Measurements from ENCODE around the gene WIZ.

The WIZ gene

GRCh38 chr19:15430526-15431120, 19.1 kb downstream of the WIZ start:
- DNase-seq (ENCODE audit: low read depth) = no peak

GRCh38 chr19:15429825-15430467, 19.8 kb downstream of the WIZ start:
- DNase-seq (ENCODE audit: low read depth) = no peak

DNA sequence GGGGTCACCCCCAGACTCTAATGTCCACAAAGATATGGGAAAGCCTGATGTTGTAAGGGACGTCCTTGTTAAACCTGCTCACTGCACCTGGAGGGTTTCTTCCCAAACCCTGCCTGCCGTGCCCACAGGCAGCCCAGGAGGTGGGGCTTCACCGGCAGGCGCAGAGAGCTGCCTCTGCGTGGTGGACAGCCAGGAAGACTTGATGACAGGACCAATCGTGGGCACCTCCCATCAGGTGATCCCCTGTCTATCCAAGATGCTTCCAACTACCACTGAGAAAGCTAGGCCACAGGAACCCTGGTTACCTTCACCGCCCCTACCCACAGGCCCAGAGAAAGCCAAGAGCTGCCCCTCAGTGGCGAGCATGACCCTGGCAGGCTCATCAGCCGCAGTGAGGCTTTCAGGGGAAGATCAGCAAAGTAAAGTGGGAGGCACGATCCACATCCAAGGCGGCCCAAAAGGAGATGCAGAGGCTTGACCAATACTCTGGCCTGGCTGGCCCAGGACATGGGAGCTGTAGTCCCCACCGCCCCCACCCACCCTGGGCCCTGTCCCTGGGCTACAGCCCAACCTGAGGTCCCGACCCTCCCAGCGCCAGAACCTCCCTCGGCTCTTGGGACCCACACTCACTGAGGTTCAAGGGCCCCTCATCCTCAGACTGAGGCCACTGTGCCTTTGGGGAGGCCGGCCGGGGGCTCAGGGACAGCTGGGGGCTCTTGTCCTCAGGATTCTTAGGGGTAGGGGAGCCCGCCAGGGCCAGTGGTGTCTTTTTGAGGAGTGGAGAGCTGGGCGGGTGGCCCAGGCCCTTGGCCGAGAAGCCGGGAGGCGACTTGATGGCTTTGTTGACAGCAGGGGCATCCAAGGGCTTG, 20.6 kb downstream of the WIZ start:
- no peak for DNase-seq (ENCODE audit: low read depth)

- no peak for DNase-seq (ENCODE audit: low read depth)
These were observed 21.7 kb downstream of the WIZ start for GRCh38 chr19:15427991-15428471.

DNA sequence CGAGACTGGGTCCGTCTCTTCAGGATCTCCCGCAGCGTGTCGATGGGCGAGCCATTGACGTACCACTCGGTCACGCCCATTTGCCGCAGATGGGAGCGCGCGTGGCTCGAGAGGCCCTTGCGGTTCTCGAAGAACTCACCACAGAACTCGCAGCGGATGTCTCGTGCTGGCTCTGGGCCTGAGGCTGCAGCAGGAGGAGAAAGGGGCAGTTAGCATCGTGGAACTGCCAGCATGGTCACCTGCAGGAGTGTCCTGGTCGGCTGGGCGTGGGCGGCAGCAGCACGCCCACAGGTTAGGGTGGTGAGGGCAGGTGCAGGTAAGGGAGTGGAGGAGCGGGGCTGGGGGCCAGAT, 22.4 kb downstream of the WIZ start:
- DNase-seq (ENCODE audit: low read depth) = no peak

- DNase-seq (ENCODE audit: low read depth) = no peak
These were observed 23.0 kb downstream of the WIZ start for GRCh38 chr19:15426485-15427349.

DNA sequence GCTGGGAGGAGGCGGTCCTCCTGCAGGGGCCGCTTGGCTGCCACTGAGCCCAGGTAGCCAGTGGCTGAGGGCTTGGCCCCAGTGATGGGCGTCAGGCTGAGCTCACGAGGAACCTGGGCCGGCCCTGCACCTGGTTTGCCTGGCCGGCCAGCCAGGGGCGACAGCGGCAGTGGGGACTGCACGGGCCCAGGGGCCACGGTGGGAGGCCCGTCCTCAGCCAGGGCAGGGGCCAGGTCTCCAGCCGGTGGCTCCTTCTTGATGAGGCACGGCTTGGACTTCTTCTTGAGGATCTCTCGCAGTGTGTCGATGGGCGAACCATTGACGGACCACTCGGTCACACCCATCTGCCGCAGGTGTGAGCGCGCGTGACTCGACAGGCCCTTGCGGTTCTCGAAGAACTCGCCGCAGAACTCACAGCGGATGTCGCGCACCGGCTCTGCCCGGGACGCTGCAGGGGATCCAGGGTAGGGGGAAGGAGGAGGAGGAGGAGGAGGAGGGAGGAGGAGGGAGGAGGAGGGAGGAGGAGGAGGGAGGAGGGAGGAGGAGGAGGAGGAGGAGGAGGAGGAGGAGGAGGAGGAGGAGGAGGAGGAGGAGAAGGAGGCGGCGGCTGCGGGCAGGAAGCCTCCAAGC, 24.3 kb downstream of the WIZ start:
- no peak for DNase-seq (ENCODE audit: low read depth)

GRCh38 chr19:15424692-15425272, 25.0 kb downstream of the WIZ start:
- DNase-seq (ENCODE audit: low read depth) = no peak

DNA sequence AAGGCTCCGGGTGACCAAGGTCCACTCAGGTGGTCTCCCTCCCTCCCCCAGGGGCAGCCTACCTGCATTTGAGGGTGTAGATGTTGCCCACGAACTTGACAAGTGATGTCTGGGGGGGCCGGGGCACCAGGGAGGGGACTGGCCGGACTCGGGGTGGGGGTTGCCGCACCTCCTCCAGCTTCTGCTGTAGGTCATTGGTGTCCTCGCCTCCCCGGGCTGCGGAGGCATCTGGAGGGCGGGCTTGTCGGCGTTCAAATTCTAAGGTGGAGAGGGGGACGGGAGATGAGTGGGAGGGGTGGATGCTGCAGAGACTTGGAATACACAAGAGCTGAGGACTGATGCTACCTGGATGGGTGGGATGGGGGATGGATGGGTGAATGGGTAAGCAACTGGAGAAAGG, 25.6 kb downstream of the WIZ start:
- no peak for DNase-seq (ENCODE audit: low read depth)

DNA sequence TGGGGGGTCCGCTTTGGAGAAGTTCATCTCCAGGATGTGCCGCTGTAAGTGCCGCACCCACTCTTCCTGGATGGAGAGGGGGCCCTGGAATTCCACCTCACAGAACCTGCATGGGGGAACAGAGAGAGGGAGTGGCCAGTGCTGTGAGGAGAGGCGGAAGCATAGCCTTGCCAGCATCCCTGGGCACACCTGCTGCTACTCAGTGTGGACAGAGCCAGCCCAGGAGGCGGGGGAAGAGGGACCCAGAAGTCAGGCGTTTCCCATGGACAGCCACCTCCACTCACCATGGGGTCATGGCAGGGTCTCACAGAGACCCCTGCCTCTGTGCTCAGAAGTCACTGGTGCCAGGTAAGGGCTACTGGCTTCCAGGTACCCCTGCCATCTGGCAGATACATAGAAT, 26.6 kb downstream of the WIZ start:
- no peak for DNase-seq (ENCODE audit: low read depth)

DNA sequence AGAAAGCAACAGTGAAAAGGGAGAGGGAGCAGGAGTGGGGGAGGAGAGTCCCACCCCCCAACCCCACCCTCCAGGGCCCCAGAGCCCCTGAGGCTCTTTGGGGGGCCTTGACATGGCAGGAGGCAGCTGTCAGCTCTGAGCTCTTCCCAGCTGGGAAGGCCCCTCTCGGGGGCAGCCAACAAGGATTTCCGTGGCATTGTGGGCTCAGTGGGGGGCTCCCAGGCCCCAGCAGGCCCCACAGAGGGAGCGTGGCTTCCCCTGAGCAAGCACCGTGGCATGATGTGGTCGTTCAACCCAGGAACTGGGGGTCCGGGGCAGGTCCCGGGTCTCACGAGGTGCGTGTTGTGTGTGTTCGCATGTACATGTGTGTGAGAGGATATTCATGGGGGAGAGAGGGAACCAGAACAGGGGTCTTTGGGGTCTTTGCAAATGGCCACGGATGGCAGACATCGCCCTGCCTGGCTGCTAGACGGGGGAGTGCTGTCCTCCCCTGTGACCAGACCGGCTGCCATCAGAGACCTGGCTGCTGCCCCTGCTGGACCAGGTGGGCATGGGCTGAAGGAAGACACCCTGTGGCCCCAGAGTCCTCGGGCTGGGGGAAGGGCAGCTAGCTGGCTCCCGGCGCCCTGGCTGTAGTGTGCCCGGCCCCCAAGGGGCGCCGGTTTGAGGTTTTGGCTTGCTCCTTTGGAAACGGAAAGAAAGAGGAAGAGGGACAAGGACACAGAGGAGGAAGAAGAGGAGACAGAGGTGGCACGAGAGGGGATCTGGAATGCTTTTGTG, 27.3 kb downstream of the WIZ start:
- no peak for DNase-seq (ENCODE audit: low read depth)

- no peak for DNase-seq (ENCODE audit: low read depth)
These were observed 28.0 kb downstream of the WIZ start for GRCh38 chr19:15421721-15422260.

DNA sequence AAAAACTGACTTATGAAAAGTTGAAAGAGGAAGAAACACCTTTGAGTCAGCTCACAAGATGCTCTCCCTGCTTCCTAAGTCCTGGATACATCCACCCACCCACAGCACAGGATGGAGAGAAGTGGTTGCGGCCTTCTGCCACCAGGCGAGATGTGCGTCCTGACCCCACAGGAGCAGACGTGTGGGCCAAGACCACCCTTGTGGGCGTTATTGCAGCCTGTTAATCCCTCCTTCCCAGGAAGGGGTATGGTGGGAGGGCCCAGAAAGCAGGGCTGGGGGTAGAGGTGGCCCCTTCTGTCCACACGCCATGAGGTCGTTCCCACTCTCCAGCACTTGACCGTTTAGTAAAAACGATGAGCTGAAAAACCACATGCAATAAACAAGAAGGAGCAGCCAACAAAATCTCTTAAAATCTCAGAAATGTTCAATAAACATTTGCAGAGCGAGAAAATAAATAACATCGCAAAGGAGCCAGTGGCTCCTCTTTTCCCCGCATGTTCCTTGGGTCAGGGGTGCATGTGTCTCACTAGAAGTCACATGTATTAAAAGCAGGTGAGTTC, 28.5 kb downstream of the WIZ start:
- DNase-seq (ENCODE audit: low read depth) = no peak

DNA sequence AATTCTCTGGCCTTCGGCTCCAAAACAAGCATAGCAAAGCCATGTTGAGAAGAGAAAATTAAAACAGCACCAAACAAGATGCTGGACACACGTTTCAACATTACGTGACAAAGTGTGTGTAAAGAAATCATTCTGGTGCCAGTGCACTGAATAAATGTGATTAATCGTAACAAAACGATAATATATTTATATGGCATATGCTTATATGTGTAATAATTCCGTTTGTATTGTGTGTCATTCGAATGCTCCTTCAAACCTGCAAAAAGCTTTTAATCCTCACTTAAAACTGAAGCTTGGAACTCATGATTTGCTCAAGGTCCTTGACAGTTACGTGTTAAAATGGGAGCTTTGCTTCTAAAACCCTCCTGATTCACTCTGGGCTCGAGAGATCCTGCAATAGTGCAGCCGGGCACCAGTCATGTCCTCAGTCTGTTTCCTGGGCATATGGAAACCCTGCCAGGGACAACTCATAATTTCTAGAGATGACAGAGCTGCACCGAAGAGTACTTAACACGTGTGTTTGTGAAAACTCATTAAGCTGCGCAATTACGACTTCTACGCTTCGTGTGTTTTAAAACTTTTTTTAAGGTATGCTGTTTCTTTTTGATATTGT, 30.2 kb downstream of the WIZ start:
- peak; percentile 18 for DNase-seq (ENCODE audit: low read depth)

DNA sequence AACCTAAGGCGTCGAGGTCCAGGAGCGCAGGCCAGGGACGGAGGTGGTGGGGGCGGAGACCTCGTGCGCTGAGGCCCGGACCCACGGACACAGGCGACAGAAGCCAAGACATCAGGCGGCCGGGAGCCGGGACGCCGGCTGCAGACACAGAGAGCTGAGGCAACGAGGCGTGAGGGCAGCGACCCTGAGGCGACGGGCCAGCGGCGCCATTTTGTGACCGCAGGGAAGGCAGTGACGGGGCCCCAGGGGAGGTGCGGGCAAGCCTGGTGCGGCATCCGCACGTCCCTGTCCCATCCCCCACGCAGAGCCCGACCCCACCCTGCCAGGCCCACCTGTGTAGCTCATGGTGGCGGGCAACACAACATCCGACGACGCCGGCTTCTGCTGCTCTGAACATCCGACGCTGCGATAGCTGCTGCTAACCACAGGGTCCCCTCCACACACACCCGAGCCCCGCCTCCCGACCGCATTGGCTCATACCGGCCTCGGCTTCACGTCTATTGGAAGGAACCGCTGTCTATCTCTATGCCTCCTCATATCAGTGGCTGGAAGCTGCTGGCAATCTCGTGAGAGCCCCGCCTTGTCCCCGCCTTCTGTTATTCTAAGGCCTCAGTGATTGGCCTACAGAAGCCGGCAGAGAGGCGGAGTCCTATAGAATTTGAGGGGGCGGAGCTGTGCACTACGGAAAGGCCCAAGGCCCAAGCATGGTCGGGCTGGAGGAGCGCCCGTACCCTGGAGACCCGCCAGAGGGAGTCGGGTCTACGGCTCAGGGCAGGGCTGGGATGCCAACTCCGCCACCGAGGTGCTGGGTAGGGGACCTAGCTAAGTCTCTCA, 31.0 kb downstream of the WIZ start, which contains the start of gene AKAP8L:
TSS of gene AKAP8L (minus strand) at position 410 of the 834 bp plus-strand sequence. CDS start at position 345, 65 bp downstream.
- peak; percentile 100 for DNase-seq (ENCODE audit: low read depth)

DNA sequence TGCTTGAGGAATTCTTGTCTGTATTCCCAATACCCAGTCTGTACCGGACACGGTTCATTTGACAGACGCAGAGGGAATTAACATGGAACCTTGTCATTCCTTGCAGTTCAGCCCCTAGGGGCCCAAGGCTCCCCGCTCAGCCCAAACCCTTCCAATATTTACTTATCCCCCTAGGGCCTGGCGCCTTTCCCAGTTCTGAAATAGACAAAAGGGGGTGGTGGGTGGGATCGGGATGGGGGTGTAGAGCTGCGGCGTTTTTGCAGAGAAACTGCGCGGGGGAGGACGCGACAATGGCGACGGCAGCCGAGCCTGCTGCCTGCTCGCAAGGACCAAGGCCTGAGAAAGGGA, 31.6 kb downstream of the WIZ start:
- DNase-seq (ENCODE audit: low read depth) = peak; percentile 37

DNA sequence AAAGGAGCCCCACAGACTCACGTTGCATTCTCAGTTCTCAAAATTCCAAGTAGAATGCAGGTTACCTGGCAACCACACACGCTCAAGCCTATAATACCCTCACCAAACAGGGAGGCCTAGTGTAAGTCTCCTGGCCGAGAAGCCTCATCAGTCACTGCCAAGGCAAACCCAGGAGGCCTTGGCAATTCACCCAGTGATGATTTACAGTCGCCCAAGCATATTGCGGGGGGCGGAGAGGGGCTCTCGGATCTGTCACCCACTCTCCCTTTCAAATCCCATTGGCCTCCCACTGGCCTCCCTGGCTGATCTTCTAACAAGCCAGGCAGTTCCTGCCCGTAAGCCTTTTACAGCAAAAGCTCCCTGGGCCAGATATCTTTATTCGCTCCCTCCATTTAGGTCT, 32.1 kb downstream of the WIZ start:
- no peak for DNase-seq (ENCODE audit: low read depth)

GRCh38 chr19:15412832-15413231, 36.9 kb downstream of the WIZ start:
- DNase-seq (ENCODE audit: low read depth) = no peak

DNA sequence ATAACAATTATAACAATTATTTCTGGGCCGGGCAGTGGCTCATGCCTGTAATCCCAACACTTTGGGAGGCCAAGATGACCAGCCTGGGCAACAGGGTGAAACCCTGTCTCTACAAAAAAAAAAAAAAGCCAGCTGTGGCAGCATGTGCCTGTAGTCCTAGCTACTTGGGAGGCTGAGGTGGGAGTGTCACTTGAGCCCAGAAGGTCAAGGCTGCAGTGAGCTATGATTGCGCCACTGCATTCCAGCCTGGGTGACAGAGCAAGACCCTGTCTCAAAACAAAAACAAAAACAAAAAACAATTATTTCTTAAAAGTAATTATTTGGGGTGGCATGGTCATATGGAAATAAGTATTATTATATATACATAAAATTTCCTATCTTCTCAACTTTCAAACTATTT, 38.4 kb downstream of the WIZ start:
- DNase-seq (ENCODE audit: low read depth) = peak; percentile 44
